Body of pancreas (tissue), 4 donors: ENCODE measurements around the gene TTC28.
"Not testable (repeated sequence)": the region's sequence is repeated elsewhere in the genome, so short reads cannot be mapped to it uniquely, and the experiment has no call there.

Source experiments
- POLR2A ChIP-seq, 3 donors: fragments of 450-650 bp; IDR thresholded peaks; one replicate each; pipeline ENCODE4 v1.6.1; 2016; ENCODE audit warnings: antibody characterized with exemption in 3 of 3, mild to moderate bottlenecking in 2 of 3
- TF ChIP-seq, protein P1 (sequence below), 7 experiments: fragments of 450-650 bp in 4 of 7; fragments of 200-600 bp in 3 of 7; sonication (generic) in 3 of 7; IDR thresholded peaks; one replicate each; pipeline ENCODE4 v1.5.1; 2016 to 2019; ENCODE audit warnings: antibody characterized with exemption in 7 of 7

DNA sequence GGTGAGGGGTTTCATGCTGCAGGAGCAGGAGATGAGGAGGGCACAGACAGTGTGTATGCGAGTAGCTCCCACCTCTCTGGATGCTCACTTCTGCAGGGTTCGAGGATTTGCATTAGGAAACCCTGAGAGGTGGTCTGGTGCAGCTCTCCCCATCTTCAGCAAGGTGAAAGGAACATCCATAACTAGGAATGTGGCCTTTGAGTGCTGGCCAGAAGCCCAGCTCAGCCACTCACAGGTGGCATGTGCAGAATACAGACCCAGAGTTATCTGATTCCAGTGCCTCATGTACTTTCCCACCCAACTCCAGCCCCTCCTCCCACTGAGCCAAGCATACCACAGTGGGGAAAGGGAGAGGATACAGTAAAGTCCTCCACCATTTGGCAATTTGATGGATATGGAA lies 10.2 kb upstream of the TTC28 start:
- TF ChIP-seq, protein P1, sequence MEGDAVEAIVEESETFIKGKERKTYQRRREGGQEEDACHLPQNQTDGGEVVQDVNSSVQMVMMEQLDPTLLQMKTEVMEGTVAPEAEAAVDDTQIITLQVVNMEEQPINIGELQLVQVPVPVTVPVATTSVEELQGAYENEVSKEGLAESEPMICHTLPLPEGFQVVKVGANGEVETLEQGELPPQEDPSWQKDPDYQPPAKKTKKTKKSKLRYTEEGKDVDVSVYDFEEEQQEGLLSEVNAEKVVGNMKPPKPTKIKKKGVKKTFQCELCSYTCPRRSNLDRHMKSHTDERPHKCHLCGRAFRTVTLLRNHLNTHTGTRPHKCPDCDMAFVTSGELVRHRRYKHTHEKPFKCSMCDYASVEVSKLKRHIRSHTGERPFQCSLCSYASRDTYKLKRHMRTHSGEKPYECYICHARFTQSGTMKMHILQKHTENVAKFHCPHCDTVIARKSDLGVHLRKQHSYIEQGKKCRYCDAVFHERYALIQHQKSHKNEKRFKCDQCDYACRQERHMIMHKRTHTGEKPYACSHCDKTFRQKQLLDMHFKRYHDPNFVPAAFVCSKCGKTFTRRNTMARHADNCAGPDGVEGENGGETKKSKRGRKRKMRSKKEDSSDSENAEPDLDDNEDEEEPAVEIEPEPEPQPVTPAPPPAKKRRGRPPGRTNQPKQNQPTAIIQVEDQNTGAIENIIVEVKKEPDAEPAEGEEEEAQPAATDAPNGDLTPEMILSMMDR (IDR thresholded peaks at IDR 0.05), result not testable (repeated sequence)
- not testable (repeated sequence) for TF ChIP-seq POLR2A (IDR thresholded peaks at IDR 0.05)
